ENCODE data around the gene JAKMIP2.

- TF ChIP-seq, protein P1, sequence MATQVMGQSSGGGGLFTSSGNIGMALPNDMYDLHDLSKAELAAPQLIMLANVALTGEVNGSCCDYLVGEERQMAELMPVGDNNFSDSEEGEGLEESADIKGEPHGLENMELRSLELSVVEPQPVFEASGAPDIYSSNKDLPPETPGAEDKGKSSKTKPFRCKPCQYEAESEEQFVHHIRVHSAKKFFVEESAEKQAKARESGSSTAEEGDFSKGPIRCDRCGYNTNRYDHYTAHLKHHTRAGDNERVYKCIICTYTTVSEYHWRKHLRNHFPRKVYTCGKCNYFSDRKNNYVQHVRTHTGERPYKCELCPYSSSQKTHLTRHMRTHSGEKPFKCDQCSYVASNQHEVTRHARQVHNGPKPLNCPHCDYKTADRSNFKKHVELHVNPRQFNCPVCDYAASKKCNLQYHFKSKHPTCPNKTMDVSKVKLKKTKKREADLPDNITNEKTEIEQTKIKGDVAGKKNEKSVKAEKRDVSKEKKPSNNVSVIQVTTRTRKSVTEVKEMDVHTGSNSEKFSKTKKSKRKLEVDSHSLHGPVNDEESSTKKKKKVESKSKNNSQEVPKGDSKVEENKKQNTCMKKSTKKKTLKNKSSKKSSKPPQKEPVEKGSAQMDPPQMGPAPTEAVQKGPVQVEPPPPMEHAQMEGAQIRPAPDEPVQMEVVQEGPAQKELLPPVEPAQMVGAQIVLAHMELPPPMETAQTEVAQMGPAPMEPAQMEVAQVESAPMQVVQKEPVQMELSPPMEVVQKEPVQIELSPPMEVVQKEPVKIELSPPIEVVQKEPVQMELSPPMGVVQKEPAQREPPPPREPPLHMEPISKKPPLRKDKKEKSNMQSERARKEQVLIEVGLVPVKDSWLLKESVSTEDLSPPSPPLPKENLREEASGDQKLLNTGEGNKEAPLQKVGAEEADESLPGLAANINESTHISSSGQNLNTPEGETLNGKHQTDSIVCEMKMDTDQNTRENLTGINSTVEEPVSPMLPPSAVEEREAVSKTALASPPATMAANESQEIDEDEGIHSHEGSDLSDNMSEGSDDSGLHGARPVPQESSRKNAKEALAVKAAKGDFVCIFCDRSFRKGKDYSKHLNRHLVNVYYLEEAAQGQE (IDR thresholded peaks at IDR 0.05; ENCODE audit: insufficient replicate concordance, low read depth): no peak
- TF ChIP-seq CTCF (IDR thresholded peaks at IDR 0.05; ENCODE audit: insufficient read depth, low read length) (no peak), POLR2AphosphoS5 (IDR thresholded peaks at IDR 0.05; ENCODE audit: low read depth) (no peak)
Measured at GRCh38 chr5:147784146-147784987, 1.8 kb upstream of the JAKMIP2 start.

Measured in HL-60 (cell line).